GM21723 (cell line): Measurements from ENCODE around the gene NKAP.
"Not testable (repeated sequence)": the region's sequence is repeated elsewhere in the genome, so short reads cannot be mapped to it uniquely, and the experiment has no call there.

Experiments used
- ATAC-seq: cut with Tn5 transposase; IDR thresholded peaks from one replicate; pipeline ENCODE4 v1.9.1; 2021; ENCODE audit warnings: mild to moderate bottlenecking, moderate library complexity; ENCODE audit not compliant: unreplicated experiment

NKAP gene

GRCh38 chrX:119941336-119941735 lies 2.2 kb downstream of the NKAP start:
- no peak for ATAC-seq

GRCh38 chrX:119935215-119935874 lies 8.2 kb downstream of the NKAP start:
- ATAC-seq, result no peak

- not testable (repeated sequence) for ATAC-seq
These were observed 21.2 kb downstream of the NKAP start for GRCh38 chrX:119922391-119922790.

- ATAC-seq, result no peak
These were observed 23.5 kb downstream of the NKAP start for GRCh38 chrX:119919835-119920585.

- no peak for ATAC-seq
These were observed 25.7 kb downstream of the NKAP start for GRCh38 chrX:119917877-119918276.

GRCh38 chrX:119916310-119916709 lies 27.2 kb downstream of the NKAP start:
- ATAC-seq, result no peak

- no peak for ATAC-seq
These were observed 42.6 kb downstream of the NKAP start for GRCh38 chrX:119900976-119901375.

- ATAC-seq, result no peak
These were observed 44.4 kb downstream of the NKAP start for GRCh38 chrX:119899125-119899524.

- ATAC-seq, result no peak
These were observed 47.7 kb downstream of the NKAP start, which contains the start of gene AKAP14 for GRCh38 chrX:119895843-119896326. TSS of gene AKAP14 (plus strand) at chrX:119895893. CDS start at chrX:119903224, 7,331 bp downstream.

- ATAC-seq, result not testable (repeated sequence)
These were observed 51.4 kb downstream of the NKAP start for GRCh38 chrX:119891961-119892692.

- not testable (repeated sequence) for ATAC-seq
These were observed 52.9 kb downstream of the NKAP start for GRCh38 chrX:119890626-119891025.

- no peak for ATAC-seq
These were observed 55.7 kb downstream of the NKAP start for GRCh38 chrX:119887721-119888425.

GRCh38 chrX:119885554-119886428 lies 57.8 kb downstream of the NKAP start:
- ATAC-seq, result no peak

- ATAC-seq, result peak; percentile 84
These were observed 62.8 kb downstream of the NKAP start for GRCh38 chrX:119880552-119881437.

- ATAC-seq, result peak; percentile 65
These were observed 63.5 kb downstream of the NKAP start for GRCh38 chrX:119880076-119880475.

GRCh38 chrX:119878740-119879139 lies 64.8 kb downstream of the NKAP start:
- ATAC-seq, result no peak

GRCh38 chrX:119871599-119872395 lies 71.8 kb downstream of the NKAP start, which contains the start of the genes NDUFA1 and RNF113A:
TSS of gene NDUFA1 (plus strand) at chrX:119871832. CDS start at chrX:119871912, 80 bp downstream.
TSS of gene RNF113A (minus strand) at chrX:119871733. CDS start at chrX:119871613, 120 bp downstream.
- ATAC-seq, result peak; percentile 93

GRCh38 chrX:119871245-119871598 lies 72.3 kb downstream of the NKAP start:
- peak; percentile 53 for ATAC-seq
